Osteoblast (primary cell): Measurements from ENCODE around the gene RAPGEF3. TPM values are rescaled to one million over a fixed set of nuclear protein-coding genes. Genes with fewer than 3 reads are reported as not detected.
A peak's percentile ranks its signal among the peaks of the same experiment; 100 is the strongest.

Source experiments
- DNase-seq: peaks from one replicate; pipeline ENCODE4 v3.0.0; 2011; ENCODE audit warnings: low spot score, mixed read lengths; ENCODE audit not compliant: insufficient read length; ENCODE audit errors: missing footprints
- H2AFZ ChIP-seq: 2 replicates; pipeline ENCODE4 v1.6.0; 2011; ENCODE audit warnings: mild to moderate bottlenecking, low read length
- H3K27ac ChIP-seq: 2 replicates; pipeline ENCODE4 v1.5.1; 2011; ENCODE audit warnings: mild to moderate bottlenecking, low read depth, low read length, moderate library complexity
- H3K27me3 ChIP-seq: 2 replicates; pipeline ENCODE4 v1.6.0; 2012; ENCODE audit warnings: mild to moderate bottlenecking, control low read depth, inconsistent platforms, low read length, moderate library complexity; ENCODE audit not compliant: insufficient read depth
- H3K36me3 ChIP-seq: 2 replicates; pipeline ENCODE4 v1.5.1; 2011; ENCODE audit warnings: mild to moderate bottlenecking, low read length, control low read depth, moderate library complexity; ENCODE audit not compliant: insufficient read depth
- H3K4me1 ChIP-seq: 2 replicates; pipeline ENCODE4 v1.5.1; 2011; ENCODE audit warnings: mild to moderate bottlenecking, low read length, control low read depth, moderate library complexity; ENCODE audit not compliant: insufficient read depth
- H3K4me2 ChIP-seq: 2 replicates; pipeline ENCODE4 v1.6.0; 2011; ENCODE audit warnings: mild to moderate bottlenecking, low read length; ENCODE audit not compliant: insufficient read depth
- H3K4me3 ChIP-seq: fragments of 200-600 bp; sonication (generic); 3 replicates; pipeline ENCODE4 v1.5.1; 2012; ENCODE audit warnings: mild to moderate bottlenecking, low read length, inconsistent platforms; ENCODE audit not compliant: insufficient read depth
- H3K79me2 ChIP-seq: 2 replicates; pipeline ENCODE4 v1.6.0; 2012; ENCODE audit warnings: mild to moderate bottlenecking, low read length, control low read depth, inconsistent platforms; ENCODE audit not compliant: insufficient read depth
- H3K9me3 ChIP-seq: 2 replicates; pipeline ENCODE4 v1.5.1; 2011; ENCODE audit warnings: low read depth, low read length, control low read depth
- H4K20me1 ChIP-seq: 2 replicates; pipeline ENCODE4 v1.6.0; 2012; ENCODE audit warnings: mild to moderate bottlenecking, low read length, control low read depth; ENCODE audit not compliant: insufficient read depth
- total RNA-seq: library from RNA; depleted of rRNA; stranded (reverse); fragments of >200 nt; gene quantifications from 2 replicates; pipeline ENCODE4 v1.2.3, GENCODE V29; 2012
- TF ChIP-seq, protein P1 (sequence below): IDR thresholded peaks from 2 replicates; pipeline ENCODE4 v1.5.1; 2011; ENCODE audit warnings: mild to moderate bottlenecking, low read depth, low read length, moderate library complexity; ENCODE audit errors: extremely low read depth

RAPGEF3 gene
- total RNA-seq, 1 donor: 4.3 TPM

DNA sequence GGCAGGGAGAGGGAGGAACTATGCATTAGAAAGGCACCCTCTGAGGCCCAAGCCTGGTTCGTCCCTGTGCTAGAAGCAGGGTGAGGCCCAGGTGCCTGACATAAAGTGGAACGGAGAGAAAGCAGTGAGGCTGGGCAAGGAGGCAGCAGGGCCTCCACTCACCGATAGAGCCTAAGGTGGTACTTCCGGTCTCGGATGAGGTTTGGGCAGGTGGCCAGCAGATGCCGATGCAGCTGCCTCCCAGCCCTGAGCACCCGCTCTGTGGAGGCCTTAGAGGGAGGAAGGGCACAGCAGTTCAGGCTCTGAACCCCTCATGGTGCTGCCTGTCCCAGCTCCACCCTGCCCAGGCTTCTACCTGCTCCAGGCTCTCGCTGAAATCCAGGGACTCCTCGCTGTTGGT lies 7.1 kb downstream of the RAPGEF3 start:
- Histone ChIP-seq H3K4me3 (no peak overlapping the region), H3K9me3 (no peaks in the 10 kb centered on the region), H3K27me3 (no peaks in the 10 kb centered on the region), H2AFZ (no peak overlapping the region), H3K36me3 (no peaks in the 10 kb centered on the region), H3K4me1 (peaks cover 27% of the 10 kb centered on the region), H3K27ac (no peak overlapping the region), H4K20me1 (no peaks in the 10 kb centered on the region), H3K79me2 (no peaks in the 10 kb centered on the region), H3K4me2 (no peak overlapping the region)
- DNase-seq: peak; percentile 77
- TF ChIP-seq, protein P1, sequence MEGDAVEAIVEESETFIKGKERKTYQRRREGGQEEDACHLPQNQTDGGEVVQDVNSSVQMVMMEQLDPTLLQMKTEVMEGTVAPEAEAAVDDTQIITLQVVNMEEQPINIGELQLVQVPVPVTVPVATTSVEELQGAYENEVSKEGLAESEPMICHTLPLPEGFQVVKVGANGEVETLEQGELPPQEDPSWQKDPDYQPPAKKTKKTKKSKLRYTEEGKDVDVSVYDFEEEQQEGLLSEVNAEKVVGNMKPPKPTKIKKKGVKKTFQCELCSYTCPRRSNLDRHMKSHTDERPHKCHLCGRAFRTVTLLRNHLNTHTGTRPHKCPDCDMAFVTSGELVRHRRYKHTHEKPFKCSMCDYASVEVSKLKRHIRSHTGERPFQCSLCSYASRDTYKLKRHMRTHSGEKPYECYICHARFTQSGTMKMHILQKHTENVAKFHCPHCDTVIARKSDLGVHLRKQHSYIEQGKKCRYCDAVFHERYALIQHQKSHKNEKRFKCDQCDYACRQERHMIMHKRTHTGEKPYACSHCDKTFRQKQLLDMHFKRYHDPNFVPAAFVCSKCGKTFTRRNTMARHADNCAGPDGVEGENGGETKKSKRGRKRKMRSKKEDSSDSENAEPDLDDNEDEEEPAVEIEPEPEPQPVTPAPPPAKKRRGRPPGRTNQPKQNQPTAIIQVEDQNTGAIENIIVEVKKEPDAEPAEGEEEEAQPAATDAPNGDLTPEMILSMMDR: no peak

DNA sequence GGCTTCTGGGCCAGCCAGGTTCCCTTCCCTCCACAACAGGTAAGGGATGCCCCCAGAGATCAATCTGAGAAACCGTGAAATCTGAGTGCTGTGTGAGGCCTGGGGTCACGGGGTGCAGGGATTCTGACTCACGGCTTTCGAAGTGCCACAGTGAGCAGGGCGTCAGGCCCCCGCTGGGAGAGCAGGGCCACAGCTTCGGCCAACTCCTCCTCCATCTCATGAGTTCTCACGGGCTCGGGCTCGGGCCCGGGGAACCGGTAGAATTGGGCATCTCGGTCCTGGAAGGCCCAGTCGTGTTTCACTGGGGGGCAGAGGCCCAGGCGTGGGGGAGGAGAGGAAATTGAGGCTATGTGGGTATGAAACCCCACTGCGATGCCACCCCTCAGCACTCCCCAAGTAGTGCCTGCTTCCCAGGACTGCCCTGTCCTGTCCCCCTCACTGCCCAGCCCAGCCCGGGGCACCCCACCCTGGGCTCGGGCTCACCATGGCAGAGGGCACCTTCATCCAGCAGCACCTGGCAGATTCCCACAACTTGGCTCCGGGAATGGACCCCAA lies 7.7 kb downstream of the RAPGEF3 start:
- H3K4me1 ChIP-seq: peaks cover 27% of the 10 kb centered on the region
- no peak overlapping the region for H3K4me3 ChIP-seq
- H4K20me1 ChIP-seq: no peaks in the 10 kb centered on the region
- H3K27ac ChIP-seq: no peak overlapping the region
- H3K9me3 ChIP-seq: no peaks in the 10 kb centered on the region
- H2AFZ ChIP-seq: no peak overlapping the region
- no peak overlapping the region for H3K4me2 ChIP-seq
- no peaks in the 10 kb centered on the region for H3K36me3 ChIP-seq
- TF ChIP-seq, protein P1: no peak
- no peaks in the 10 kb centered on the region for H3K79me2 ChIP-seq
- H3K27me3 ChIP-seq: no peaks in the 10 kb centered on the region
- DNase-seq: peak; percentile 66

DNA sequence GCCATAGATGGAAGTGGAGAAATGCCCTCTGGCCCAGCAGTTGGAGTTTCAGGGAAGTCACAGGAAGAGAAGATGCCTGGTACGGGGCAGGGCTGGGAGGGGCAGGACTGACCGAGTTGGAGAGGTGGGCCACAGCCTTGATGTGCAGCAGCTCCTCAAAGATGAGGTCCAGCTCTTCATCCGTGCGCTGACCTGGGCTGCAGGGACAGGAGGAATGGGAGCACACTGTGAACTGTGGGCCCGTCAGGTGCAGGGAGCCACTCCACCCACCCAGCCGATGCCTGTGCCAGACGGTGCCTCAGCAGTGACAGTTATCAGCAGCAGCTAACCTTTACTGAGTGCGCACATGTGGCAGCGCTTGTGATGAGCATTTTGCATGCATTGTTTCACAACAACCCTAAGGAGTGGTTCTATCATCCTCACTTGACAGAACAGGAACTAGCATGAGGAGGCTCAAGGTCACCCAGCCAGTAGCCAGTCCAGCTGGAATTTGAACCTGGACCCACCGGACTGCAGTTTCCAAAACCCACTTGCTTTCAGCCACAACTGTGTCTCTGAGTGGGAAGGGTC lies 8.4 kb downstream of the RAPGEF3 start:
- H3K4me2 ChIP-seq: no peak overlapping the region
- H3K36me3 ChIP-seq: no peaks in the 10 kb centered on the region
- no peak overlapping the region for H2AFZ ChIP-seq
- H3K9me3 ChIP-seq: no peaks in the 10 kb centered on the region
- H3K27ac ChIP-seq: no peak overlapping the region
- peak; percentile 61 for DNase-seq
- no peaks in the 10 kb centered on the region for H3K79me2 ChIP-seq
- H3K27me3 ChIP-seq: no peaks in the 10 kb centered on the region
- peaks cover 27% of the 10 kb centered on the region for H3K4me1 ChIP-seq
- no peak overlapping the region for H3K4me3 ChIP-seq
- no peaks in the 10 kb centered on the region for H4K20me1 ChIP-seq
- TF ChIP-seq, protein P1: no peak

DNA sequence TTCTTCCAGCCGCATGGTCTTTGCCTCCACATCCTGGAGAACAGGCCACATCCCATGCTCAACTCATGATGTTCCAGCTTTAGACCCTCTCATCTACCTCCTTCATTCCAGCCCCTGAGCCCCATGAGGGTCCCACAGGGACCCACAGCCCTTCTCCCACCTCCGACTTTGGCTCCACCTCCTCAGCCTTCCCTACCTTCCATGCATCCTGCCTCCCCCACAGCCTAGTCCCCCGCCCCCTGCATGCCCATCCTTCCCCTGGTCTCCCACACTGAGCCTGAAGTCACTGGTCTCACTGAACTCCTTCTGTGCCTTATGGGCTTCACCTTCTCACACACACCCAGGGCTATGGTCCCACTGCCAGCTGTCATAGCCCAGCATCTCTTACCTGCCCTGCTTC lies 9.8 kb downstream of the RAPGEF3 start:
- H3K4me1 ChIP-seq: peaks cover 18% of the 10 kb centered on the region
- TF ChIP-seq, protein P1: no peak

More for the DNA sequence above, 9.8 kb downstream of the RAPGEF3 start:
- H3K79me2 ChIP-seq: no peaks in the 10 kb centered on the region
- H3K27ac ChIP-seq: no peak overlapping the region
- no peaks in the 10 kb centered on the region for H3K9me3 ChIP-seq
- no peak overlapping the region for H3K4me3 ChIP-seq
- H3K27me3 ChIP-seq: no peaks in the 10 kb centered on the region
- H2AFZ ChIP-seq: no peak overlapping the region
- no peaks in the 10 kb centered on the region for H4K20me1 ChIP-seq
- H3K4me2 ChIP-seq: no peak overlapping the region
- DNase-seq: peak; percentile 15
- no peaks in the 10 kb centered on the region for H3K36me3 ChIP-seq
